Activated T-cell treated with anti-CD3 and anti-CD28 coated beads, Interleukin-2, amount 50 U/mL, for 24 hours (primary cell): Measurements from ENCODE around the gene HSPB7.
"Not testable (repeated sequence)": the region's sequence is repeated elsewhere in the genome, so short reads cannot be mapped to it uniquely, and the experiment has no call there.

Source experiments
- DNase-seq: peaks from one replicate; pipeline ENCODE4 v3.0.0-alpha.2; 2020
- H3K27ac Mint-ChIP-seq: 2 replicates; pipeline ENCODE4 v1.8.0; 2020; ENCODE audit warnings: mild to moderate bottlenecking, mixed read lengths
- H3K27me3 Mint-ChIP-seq: 2 replicates; pipeline ENCODE4 v1.8.0; 2020; ENCODE audit warnings: mixed read lengths
- H3K36me3 Mint-ChIP-seq: 2 replicates; pipeline ENCODE4 v1.8.0; 2020; ENCODE audit warnings: low read depth, mixed read lengths
- H3K4me1 Mint-ChIP-seq: 2 replicates; pipeline ENCODE4 v1.8.0; 2020; ENCODE audit warnings: low read depth, mixed read lengths
- H3K4me3 Mint-ChIP-seq: 2 replicates; pipeline ENCODE4 v1.8.0; 2020; ENCODE audit warnings: mild to moderate bottlenecking, moderate library complexity, mixed read lengths
- H3K9me3 Mint-ChIP-seq: 2 replicates; pipeline ENCODE4 v1.8.0; 2020; ENCODE audit warnings: mixed read lengths

HSPB7 gene

DNA sequence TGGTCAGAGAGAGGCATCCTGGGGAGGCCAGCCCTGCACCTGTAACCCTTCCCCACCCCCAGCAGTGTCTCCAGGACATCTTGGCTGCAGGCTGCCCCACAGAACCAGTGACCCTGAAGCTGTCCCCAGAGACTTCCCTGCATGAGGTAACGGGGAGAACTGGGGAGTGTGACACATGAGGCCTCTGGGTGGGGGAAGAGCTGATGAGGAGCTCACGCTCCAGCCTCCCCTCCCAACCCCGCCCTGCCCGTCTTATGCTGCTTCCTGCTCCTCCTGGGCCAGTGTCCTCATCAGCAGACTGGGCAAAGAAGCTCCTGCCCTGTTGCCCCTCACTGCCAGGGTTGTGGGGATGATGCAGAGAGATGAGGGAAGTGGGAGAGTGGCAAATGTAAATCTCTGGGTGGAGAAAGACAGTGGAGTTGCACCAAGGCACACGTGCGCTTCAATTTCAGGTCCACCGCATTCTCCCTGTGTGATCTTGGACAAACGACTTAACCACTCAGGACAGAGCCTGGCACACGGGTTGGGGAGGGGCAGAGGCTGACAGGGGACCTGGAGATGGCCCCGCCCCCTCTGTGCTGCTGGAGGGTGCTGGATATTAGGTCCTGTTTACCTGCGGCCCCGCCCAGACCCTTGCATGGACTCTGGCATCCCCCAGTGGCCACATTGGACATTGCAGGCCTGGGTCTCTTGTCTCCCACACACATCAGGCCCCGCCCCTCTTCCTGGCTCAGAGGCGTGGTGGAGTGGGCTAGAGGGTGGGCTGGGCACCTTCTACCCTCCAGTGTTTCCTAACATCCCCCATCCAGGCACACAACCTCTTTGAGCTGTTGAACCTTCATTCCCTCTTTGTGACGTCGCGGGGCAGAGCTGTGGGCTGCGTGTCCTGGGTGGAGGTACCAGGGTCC lies 38.0 kb upstream of the HSPB7 start:
- no peak overlapping the region for H3K4me3 Mint-ChIP-seq

DNA sequence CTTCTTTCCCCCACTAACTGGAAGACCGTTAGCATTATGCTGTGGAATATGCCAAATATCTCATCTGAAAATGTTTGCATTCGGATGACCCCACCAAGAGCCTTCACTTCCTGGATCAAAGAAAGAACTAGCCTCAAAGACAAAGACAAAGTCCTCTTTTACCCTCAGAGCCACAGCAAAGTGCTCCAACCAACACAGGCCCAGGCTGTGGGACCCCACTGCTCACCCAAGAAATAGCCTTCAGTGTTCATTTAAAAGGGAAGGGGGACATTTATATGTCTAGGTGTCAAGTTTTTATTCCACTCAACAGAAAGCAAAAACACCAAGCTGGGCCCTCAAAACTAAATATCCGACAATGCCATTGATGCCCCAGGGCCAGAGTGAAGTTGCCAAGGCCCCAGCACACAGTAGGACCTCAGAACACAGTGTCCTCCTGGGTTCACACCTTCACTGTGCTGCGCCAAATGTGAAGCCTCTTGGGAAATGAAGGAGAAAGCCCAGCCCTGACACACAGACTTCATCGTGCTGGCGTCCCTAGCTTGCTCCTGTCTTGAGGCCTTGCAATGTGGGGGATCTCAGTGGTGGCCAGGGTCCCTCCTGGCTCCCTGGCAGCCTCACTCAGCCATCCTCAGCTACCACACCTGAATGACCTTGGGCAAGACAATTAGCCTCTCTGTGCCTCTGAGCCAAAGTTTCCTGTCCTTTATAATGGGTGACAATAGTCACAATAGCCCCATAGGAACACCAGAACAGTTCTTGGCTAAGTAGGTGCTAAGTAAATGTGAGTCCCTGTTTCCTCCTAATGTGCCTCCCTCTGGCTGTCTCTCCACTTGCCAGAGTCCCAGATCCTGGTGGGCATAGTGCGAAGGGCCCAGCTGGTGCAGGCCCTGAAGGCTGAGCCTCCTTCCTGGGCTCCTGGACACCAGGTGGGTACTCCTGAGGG lies 37.0 kb upstream of the HSPB7 start:
- Mint-ChIP-seq H3K4me1 (peaks cover 6% of the 10 kb centered on the region), H3K9me3 (no peaks in the 10 kb centered on the region), H3K27ac (no peak overlapping the region), H3K27me3 (peaks cover 10% of the 10 kb centered on the region), H3K36me3 (no peaks in the 10 kb centered on the region), H3K4me3 (no peak overlapping the region)
- no peak for DNase-seq

More for the DNA sequence above, 38.0 kb upstream of the HSPB7 start:
- no peak overlapping the region for H3K27ac Mint-ChIP-seq
- peaks cover 6% of the 10 kb centered on the region for H3K4me1 Mint-ChIP-seq
- no peaks in the 10 kb centered on the region for H3K36me3 Mint-ChIP-seq
- peaks cover 4% of the 10 kb centered on the region for H3K27me3 Mint-ChIP-seq
- no peaks in the 10 kb centered on the region for H3K9me3 Mint-ChIP-seq
- peak; percentile 90 for DNase-seq

DNA sequence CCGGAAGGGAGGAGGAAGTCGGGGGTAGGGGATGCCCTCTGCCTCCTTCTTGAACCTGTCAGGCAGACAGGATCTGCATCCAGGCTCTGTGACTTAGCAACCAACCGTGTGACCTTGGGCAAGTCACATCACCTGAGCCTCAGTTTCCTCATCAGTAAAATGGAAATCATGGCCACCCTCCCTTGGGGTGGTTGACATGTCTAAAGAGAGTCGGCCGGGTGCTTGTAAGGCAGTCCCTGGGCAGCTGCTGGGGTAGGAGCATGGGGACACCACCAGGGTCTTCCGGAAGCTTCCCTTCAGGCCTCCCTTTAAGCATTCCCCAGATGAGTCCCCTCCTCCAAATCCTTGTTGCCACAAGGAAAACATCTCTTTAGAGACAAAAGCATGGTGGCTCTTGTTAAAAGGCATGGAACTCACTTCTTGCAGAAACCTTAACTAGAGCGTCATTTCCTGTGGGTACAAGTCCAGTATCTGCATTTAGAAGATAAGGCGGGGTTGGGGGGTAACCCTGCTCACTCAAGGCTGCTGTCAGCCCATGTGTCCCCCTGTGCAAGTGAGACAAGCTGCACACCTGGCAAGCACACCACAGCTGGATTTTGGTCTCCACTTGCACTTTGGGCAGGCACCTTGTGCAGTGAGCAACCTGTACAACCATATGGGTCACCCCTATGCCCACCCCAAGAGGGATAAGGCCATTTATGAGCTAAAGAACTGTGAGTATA lies 36.1 kb upstream of the HSPB7 start:
- Mint-ChIP-seq H3K9me3 (no peaks in the 10 kb centered on the region), H3K4me3 (no peak overlapping the region), H3K27ac (no peak overlapping the region), H3K36me3 (no peaks in the 10 kb centered on the region), H3K4me1 (peaks cover 6% of the 10 kb centered on the region), H3K27me3 (peaks cover 18% of the 10 kb centered on the region)
- DNase-seq, result no peak

DNA sequence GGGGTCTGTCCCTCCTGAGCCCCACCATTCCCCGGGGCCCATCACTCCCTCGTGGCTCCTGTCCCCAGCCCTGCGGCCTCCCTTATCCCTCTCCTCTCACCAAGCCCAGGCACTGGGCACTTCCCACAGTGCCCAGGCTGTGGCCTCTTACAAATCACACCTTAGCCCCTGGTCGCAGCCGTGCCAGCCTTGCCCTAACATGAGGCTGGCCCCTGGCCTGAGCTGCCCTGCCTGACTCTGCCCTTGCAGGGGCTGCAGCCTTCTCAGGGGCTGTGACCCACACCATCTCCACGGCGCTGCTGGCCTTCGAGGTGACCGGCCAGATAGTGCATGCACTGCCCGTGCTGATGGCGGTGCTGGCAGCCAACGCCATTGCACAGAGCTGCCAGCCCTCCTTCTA lies 34.1 kb upstream of the HSPB7 start:
- not testable (repeated sequence) for H3K27ac Mint-ChIP-seq, H3K4me1 Mint-ChIP-seq, DNase-seq, H3K4me3 Mint-ChIP-seq, H3K36me3 Mint-ChIP-seq, H3K9me3 Mint-ChIP-seq
- H3K27me3 Mint-ChIP-seq, result peaks cover 25% of the 10 kb centered on the region

DNA sequence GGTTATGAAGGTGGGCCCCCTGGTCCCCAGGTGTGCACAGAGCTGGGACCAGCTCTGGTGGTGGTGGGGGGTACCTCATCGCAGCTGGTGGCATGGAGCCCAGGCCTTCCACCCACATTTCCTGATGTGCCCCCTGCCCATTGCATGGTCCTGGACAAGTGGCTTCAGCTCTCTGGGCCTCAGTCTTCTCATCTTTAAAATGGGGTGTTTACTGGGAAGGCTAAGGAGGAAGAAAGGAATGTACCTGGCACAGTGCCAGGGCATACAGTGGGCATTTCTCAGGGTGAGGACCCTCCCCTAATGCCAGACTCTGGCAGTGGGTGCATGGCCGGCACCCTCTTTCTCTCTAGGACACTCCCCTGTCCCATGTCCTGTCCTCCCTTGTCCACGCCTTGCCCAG lies 33.2 kb upstream of the HSPB7 start:
- H3K4me1 Mint-ChIP-seq, result peaks cover 4% of the 10 kb centered on the region
- H3K27ac Mint-ChIP-seq, result no peak overlapping the region
- DNase-seq, result no peak
- H3K9me3 Mint-ChIP-seq, result no peaks in the 10 kb centered on the region
- H3K4me3 Mint-ChIP-seq, result no peak overlapping the region
- peaks cover 25% of the 10 kb centered on the region for H3K27me3 Mint-ChIP-seq
- no peaks in the 10 kb centered on the region for H3K36me3 Mint-ChIP-seq

DNA sequence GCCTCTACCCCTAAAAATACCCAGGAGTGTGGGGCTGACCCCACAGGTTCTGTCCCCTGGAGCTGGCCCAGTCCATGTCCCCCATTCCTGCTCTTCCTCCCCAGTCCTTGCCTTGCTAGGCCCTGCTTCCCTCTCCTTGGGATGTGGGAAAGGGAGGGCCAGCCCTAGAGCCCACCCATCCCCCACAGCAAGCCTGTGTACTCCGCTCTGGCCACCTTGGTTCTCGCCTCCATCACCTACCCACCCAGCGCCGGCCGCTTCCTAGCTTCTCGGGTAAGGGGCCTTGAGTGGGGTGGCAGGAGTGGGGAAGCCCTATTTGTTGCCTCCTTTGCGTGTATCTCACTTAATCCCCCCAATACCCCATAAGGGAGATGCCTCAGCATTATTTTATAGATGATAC lies 32.5 kb upstream of the HSPB7 start:
- Mint-ChIP-seq H3K27me3 (peaks cover 25% of the 10 kb centered on the region), H3K36me3 (no peaks in the 10 kb centered on the region), H3K4me1 (no peaks in the 10 kb centered on the region), H3K9me3 (no peaks in the 10 kb centered on the region), H3K4me3 (no peak overlapping the region), H3K27ac (no peak overlapping the region)
- no peak for DNase-seq

DNA sequence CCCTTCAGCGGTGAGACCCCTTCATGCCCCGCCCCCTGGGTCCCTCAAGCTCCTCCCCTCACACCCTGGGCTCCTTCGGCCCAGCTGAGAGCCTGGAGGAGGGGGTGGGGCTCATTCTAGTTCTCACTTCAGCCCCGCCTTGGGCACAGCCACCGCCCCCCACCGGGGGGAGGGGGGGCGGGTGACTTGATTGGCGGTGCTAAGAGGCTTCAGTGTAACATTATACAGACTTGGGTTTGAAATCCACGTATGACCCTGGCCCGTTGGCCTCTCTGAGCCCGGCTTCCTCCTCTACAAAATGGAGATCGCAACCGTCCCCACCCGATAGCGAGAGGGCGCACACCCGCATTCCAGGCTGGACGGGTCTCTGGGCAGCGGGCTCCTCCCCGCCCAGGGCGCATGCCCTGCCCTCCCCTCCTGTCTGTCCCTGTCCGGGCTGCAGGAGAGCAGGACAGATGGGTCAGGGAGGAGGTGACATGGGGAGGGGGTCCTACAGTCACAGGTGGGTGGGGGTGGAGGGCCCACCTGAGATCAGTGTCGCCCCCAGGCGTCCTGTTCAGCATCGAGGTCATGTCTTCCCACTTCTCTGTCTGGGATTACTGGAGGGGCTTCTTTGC lies 30.8 kb upstream of the HSPB7 start:
- peak overlapping the region; percentile 29 for H3K4me3 Mint-ChIP-seq
- peak; percentile 57 for DNase-seq

DNA sequence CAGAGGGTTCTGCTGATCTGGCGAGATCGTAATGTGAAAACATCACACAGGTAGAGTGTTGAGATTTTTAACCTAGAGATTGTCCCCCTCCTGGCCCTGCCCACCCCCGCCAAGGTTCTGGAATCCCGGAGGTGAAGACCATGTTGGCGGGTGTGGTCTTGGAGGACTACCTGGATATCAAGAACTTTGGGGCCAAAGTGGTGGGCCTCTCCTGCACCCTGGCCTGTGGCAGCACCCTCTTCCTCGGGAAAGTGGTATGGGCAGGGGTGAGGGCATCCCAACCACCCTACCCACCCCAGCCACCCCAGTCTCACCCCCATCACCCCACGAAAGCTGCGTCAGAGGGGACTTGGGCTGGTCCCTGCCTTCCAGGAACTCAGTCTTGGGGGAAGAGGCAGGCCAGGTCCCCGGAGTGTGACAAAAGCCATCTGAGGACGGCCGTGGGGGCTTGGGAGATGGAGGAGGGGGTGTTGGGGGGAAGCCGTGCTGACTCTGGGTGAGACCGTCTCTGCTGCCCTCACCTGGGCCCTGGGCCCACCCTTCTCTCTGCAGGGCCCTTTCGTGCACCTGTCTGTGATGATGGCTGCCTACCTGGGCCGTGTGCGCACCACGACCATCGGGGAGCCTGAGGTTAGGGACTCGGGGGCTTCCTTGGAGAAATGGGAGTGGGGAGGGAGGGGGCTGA lies 30.1 kb upstream of the HSPB7 start:
- Mint-ChIP-seq H3K9me3 (no peaks in the 10 kb centered on the region), H3K27me3 (peaks cover 25% of the 10 kb centered on the region), H3K4me1 (no peaks in the 10 kb centered on the region), H3K27ac (no peak overlapping the region), H3K36me3 (no peaks in the 10 kb centered on the region), H3K4me3 (no peak overlapping the region)
- DNase-seq, result no peak

More for the DNA sequence above, 30.8 kb upstream of the HSPB7 start:
- H3K4me1 Mint-ChIP-seq, result no peaks in the 10 kb centered on the region
- no peak overlapping the region for H3K27ac Mint-ChIP-seq
- H3K36me3 Mint-ChIP-seq, result no peaks in the 10 kb centered on the region
- H3K9me3 Mint-ChIP-seq, result no peaks in the 10 kb centered on the region
- H3K27me3 Mint-ChIP-seq, result peaks cover 25% of the 10 kb centered on the region

DNA sequence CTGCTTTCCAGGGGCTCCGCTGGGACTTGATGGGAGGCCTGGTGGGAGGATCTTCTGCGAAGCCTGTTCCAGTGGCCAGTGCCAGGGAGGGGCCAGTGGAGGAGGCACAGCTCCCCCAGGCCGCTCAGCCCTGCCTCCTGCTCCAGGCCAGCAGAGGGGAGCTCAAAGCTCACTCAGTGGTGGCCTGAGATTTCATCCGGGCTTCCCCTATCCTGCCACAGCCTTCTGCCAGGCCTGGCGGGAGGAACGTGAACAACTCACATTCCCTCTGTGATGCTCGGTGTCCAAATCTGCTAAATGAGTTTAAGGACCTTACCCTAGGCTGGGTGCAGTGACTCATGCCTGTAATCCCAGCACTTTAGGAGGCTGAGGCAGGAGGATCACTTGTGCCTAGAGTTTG lies 29.0 kb upstream of the HSPB7 start:
- H3K4me1 Mint-ChIP-seq, result no peaks in the 10 kb centered on the region
- no peak overlapping the region for H3K27ac Mint-ChIP-seq
- no peaks in the 10 kb centered on the region for H3K9me3 Mint-ChIP-seq
- peaks cover 25% of the 10 kb centered on the region for H3K27me3 Mint-ChIP-seq
- no peaks in the 10 kb centered on the region for H3K36me3 Mint-ChIP-seq
- H3K4me3 Mint-ChIP-seq, result no peak overlapping the region
- DNase-seq, result no peak

DNA sequence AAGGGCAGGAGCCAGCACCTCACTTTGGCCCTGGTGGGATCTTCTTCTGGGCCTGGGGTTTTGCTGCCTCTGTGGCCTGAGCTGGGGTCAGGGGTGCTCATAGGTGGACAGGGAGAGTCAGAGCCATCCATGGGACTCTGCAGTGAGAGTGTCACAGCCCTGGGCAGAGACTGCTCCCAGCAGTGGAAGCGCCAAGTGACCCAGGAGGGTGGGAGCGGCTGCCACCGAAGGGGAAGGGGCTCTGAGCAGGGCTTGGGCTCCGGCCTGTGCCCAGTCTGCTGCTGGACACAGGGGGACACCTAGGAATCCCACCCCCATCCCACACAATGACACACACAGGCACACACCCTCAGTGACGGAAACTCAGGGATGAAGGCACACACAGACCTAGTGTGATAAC lies 26.1 kb upstream of the HSPB7 start:
- no peak for DNase-seq
- H3K36me3 Mint-ChIP-seq, result no peaks in the 10 kb centered on the region
- no peaks in the 10 kb centered on the region for H3K9me3 Mint-ChIP-seq
- H3K27me3 Mint-ChIP-seq, result peaks cover 7% of the 10 kb centered on the region
- no peaks in the 10 kb centered on the region for H3K4me1 Mint-ChIP-seq
- H3K27ac Mint-ChIP-seq, result no peak overlapping the region
- no peak overlapping the region for H3K4me3 Mint-ChIP-seq

DNA sequence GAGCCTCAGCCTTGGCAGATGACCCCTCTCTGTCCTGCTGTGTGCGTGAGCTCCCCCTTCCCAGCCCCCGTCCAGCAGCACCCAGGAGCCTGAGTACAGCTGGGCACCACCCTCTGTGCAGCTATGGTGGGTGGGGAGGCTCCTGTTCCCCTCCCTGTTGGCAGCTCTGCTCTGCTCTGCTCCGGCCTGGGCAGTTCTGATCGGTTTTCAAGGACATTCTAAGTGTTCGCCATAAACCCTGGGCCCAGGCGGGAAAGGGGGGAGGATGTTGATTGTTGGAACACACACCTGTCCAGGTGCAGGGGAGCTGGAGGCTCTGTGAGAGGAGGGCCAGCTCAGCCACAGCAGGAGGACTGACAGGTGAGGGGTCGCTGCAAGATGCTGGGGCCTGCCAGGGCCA lies 25.7 kb upstream of the HSPB7 start, which contains the start of gene CLCNKB:
CLCNKB (plus strand) TSS at position 262 of the 400 bp plus-strand sequence. CDS start 711 bp downstream, outside the sequence.
- no peaks in the 10 kb centered on the region for H3K4me1 Mint-ChIP-seq
- no peak within 1 kb of the TSS for H3K4me3 Mint-ChIP-seq
- H3K27ac Mint-ChIP-seq, result no peak within 1 kb of the TSS
- DNase-seq, result no peak
- H3K36me3 Mint-ChIP-seq, result no peaks in the 10 kb centered on the region
- peaks cover 7% of the 10 kb centered on the region for H3K27me3 Mint-ChIP-seq
- no peaks in the 10 kb centered on the region for H3K9me3 Mint-ChIP-seq

DNA sequence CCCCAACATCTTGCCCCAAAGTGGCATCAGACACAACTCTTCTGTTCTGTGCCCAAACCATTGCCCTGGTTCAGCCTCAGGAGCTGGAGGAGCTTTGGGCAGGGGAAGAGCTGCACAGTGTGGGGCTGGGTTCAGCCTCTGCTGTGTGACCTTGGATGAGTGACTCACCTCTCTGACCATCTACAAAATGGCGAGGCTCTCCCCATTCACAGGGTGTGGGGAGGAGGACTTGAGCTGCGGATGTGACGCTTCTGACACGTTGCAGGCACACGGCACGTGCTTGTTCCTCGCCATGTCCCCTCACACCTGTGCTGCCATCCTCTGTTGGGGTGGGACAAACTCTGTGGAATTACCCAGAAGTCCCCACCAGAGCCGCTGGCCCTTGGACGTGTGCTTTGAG lies 24.8 kb upstream of the HSPB7 start:
- H3K36me3 Mint-ChIP-seq, H3K27me3 Mint-ChIP-seq, DNase-seq, H3K4me3 Mint-ChIP-seq, H3K27ac Mint-ChIP-seq, H3K9me3 Mint-ChIP-seq, H3K4me1 Mint-ChIP-seq: not testable (repeated sequence)

DNA sequence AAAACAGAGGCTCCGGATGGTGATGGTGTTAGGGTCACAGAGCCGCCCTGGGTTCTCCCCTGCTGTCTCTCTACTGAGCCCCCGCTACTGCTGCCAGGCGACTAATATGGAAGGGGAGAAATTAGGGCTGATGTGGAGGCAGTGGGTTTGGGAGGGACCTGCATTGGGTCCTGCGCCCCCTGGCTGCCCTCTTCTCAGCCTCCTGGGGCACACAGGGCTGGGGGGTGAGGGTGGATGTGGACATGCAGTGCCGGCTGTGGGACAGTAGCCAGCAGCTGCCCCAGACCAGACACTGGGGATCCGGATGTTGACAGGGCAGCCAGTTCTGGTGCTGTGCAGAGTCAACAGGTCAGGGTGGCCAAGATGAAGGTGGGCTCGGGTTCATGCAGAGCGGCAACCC lies 24.3 kb upstream of the HSPB7 start:
- no peak overlapping the region for H3K4me3 Mint-ChIP-seq
- H3K27ac Mint-ChIP-seq, result no peak overlapping the region
- no peak for DNase-seq
- no peaks in the 10 kb centered on the region for H3K9me3 Mint-ChIP-seq
- H3K27me3 Mint-ChIP-seq, result peaks cover 3% of the 10 kb centered on the region
- no peaks in the 10 kb centered on the region for H3K36me3 Mint-ChIP-seq
- no peaks in the 10 kb centered on the region for H3K4me1 Mint-ChIP-seq
